Measurements from ENCODE around the gene RPL39L. TPM values are rescaled to one million over a fixed set of nuclear protein-coding genes. Genes with fewer than 3 reads are reported as not detected.

RPL39L gene
- total RNA-seq, 1 experiment from 2014 or later: 3.3 TPM

DNA sequence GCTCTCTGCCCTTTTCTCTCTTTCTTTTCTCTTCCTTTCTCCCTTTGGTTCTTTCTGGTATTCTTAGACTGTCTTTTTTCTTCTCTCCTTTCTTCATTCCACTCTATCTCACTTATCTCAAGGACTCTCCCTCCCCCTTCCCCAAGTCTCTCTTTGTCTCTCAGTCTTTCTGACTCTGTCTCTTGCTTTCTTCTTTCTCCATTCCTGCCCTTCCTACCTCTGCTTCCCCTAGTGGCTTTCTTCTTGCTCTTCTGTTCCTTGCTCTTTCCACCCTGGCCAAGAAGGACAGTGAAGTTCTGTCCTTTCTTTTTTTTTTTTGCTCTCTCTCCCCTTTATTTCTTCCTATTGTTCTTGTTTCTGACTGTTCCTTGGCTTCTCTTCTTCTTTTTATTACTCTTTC lies 22.3 kb upstream of the RPL39L start:
- TF ChIP-seq, protein P1, sequence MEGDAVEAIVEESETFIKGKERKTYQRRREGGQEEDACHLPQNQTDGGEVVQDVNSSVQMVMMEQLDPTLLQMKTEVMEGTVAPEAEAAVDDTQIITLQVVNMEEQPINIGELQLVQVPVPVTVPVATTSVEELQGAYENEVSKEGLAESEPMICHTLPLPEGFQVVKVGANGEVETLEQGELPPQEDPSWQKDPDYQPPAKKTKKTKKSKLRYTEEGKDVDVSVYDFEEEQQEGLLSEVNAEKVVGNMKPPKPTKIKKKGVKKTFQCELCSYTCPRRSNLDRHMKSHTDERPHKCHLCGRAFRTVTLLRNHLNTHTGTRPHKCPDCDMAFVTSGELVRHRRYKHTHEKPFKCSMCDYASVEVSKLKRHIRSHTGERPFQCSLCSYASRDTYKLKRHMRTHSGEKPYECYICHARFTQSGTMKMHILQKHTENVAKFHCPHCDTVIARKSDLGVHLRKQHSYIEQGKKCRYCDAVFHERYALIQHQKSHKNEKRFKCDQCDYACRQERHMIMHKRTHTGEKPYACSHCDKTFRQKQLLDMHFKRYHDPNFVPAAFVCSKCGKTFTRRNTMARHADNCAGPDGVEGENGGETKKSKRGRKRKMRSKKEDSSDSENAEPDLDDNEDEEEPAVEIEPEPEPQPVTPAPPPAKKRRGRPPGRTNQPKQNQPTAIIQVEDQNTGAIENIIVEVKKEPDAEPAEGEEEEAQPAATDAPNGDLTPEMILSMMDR (IDR thresholded peaks at IDR 0.05; ENCODE audit: unreplicated experiment): no peak
- H3K27me3 Mint-ChIP-seq (ENCODE audit: insufficient read depth, unreplicated experiment): peaks cover 15% of the 10 kb centered on the region
- BruUV-seq (replicated peaks): no TSS peak
- no peaks in the 10 kb centered on the region for H3K9me3 Mint-ChIP-seq (ENCODE audit: unreplicated experiment)
- ChIA-PET POLR2A (no interaction called here), CTCF (interaction anchor here (1.5 to 8.5 kb wide), 3 partner anchors 48 to 311 kb away, joined by 6 to 152 read pairs (median 96); no protein-coding TSS in a partner anchor)
- no peaks in the 10 kb centered on the region for H3K4me1 Mint-ChIP-seq (ENCODE audit: insufficient read depth, unreplicated experiment)
- intact Hi-C loops (cut with micrococcal nuclease): no loop called here
- H3K4me3 Mint-ChIP-seq (ENCODE audit: unreplicated experiment): no peak overlapping the region
- DNase-seq (ENCODE audit: unreplicated experiment): no peak
- peak overlapping the region; percentile 1 for H3K27ac Mint-ChIP-seq (ENCODE audit: low read depth, unreplicated experiment)
- H3K36me3 Mint-ChIP-seq (ENCODE audit: insufficient read depth, unreplicated experiment): no peaks in the 10 kb centered on the region

- DNase-seq (ENCODE audit: unreplicated experiment): no peak
- POLR2A ChIA-PET: interaction anchor here (0.7 kb wide), 1 partner anchor 1077 kb away, joined by 3 read pairs; no protein-coding TSS in a partner anchor
- BruUV-seq (replicated peaks): no TSS peak
- Mint-ChIP-seq H3K9me3 (ENCODE audit: unreplicated experiment) (peaks cover 6% of the 10 kb centered on the region), H3K4me1 (ENCODE audit: insufficient read depth, unreplicated experiment) (no peaks in the 10 kb centered on the region), H3K27me3 (ENCODE audit: insufficient read depth, unreplicated experiment) (peaks cover 36% of the 10 kb centered on the region), H3K4me3 (ENCODE audit: unreplicated experiment) (no peak overlapping the region), H3K27ac (ENCODE audit: low read depth, unreplicated experiment) (no peak overlapping the region), H3K36me3 (ENCODE audit: insufficient read depth, unreplicated experiment) (no peaks in the 10 kb centered on the region)
- intact Hi-C loops (cut with micrococcal nuclease): no loop called here
- TF ChIP-seq, protein P1 (IDR thresholded peaks at IDR 0.05; ENCODE audit: unreplicated experiment): no peak
- CTCF ChIA-PET: interaction anchor here (0.7 to 5.0 kb wide), 6 partner anchors 11 to 301 kb away, joined by 3 to 23 read pairs (median 6); partner anchors contain the start of gene RPL39L
These were observed 11.3 kb upstream of the RPL39L start for GRCh38 chr3:187150599-187150998.

DNA sequence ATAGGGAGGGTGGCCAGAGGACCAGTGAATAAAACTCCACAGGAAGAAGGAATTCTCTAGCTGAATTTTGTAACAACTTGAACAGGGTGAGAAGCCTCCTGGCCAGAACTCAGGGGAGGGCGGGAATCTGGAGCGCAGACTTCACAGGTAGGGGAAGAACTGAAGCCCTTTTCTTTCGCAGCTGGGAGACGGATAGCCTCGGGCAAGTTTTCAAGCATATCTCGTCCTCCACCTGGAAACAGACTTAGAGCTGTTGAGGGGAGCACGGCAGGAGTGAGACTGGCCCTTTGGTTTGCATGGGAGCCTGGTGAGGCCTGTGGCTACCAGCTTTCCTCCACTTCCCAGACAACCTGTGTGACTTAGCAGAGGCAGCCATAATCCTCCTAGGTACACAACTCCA lies 10.9 kb upstream of the RPL39L start:
- Mint-ChIP-seq H3K36me3 (ENCODE audit: insufficient read depth, unreplicated experiment) (no peaks in the 10 kb centered on the region), H3K9me3 (ENCODE audit: unreplicated experiment) (peaks cover 8% of the 10 kb centered on the region), H3K4me3 (ENCODE audit: unreplicated experiment) (no peak overlapping the region), H3K4me1 (ENCODE audit: insufficient read depth, unreplicated experiment) (no peaks in the 10 kb centered on the region), H3K27me3 (ENCODE audit: insufficient read depth, unreplicated experiment) (peaks cover 36% of the 10 kb centered on the region), H3K27ac (ENCODE audit: low read depth, unreplicated experiment) (no peak overlapping the region)
- BruUV-seq (replicated peaks): no TSS peak
- TF ChIP-seq, protein P1 (IDR thresholded peaks at IDR 0.05; ENCODE audit: unreplicated experiment): no peak
- DNase-seq (ENCODE audit: unreplicated experiment): no peak
- intact Hi-C loops (cut with micrococcal nuclease): no loop called here
- ChIA-PET CTCF (interaction anchor here (1.3 to 5.0 kb wide), 3 partner anchors 11 to 301 kb away, joined by 5 to 23 read pairs (median 7); partner anchors contain the start of gene RPL39L), POLR2A (no interaction called here)

DNA sequence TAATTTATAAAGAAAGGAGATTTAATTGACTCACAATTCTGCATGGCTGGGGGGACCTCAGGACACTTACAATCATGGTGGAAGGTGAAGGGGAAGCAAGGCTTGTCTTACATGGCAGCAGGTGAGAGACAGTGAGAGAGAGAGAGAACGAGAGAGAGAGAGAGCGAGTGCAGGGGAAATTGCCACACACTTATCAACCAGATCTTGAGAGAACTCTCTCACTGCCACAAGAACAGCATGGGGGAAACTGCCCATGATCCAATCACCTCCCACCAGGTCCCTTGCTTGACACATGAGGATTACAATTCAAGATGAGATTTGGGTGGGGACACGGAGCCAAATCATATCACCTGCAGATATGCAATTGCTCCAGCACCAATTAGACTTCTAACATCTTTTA lies 7.1 kb upstream of the RPL39L start:
- no peak overlapping the region for H3K4me3 Mint-ChIP-seq (ENCODE audit: unreplicated experiment)
- ChIA-PET CTCF (no interaction called here), POLR2A (no interaction called here)
- H3K36me3 Mint-ChIP-seq (ENCODE audit: insufficient read depth, unreplicated experiment): no peaks in the 10 kb centered on the region
- intact Hi-C loops (cut with micrococcal nuclease): no loop called here
- H3K9me3 Mint-ChIP-seq (ENCODE audit: unreplicated experiment): peaks cover 8% of the 10 kb centered on the region
- no TSS peak for BruUV-seq (replicated peaks)
- TF ChIP-seq, protein P1 (IDR thresholded peaks at IDR 0.05; ENCODE audit: unreplicated experiment): no peak
- H3K27me3 Mint-ChIP-seq (ENCODE audit: insufficient read depth, unreplicated experiment): peaks cover under 1% of the 10 kb centered on the region
- no peak for DNase-seq (ENCODE audit: unreplicated experiment)
- no peak overlapping the region for H3K27ac Mint-ChIP-seq (ENCODE audit: low read depth, unreplicated experiment)
- no peaks in the 10 kb centered on the region for H3K4me1 Mint-ChIP-seq (ENCODE audit: insufficient read depth, unreplicated experiment)
